Pulmonary artery endothelial cell (primary cell): ENCODE measurements around the gene NDUFA12. TPM values are rescaled to one million over a fixed set of nuclear protein-coding genes. Genes with fewer than 3 reads are reported as not detected.
"Not testable (repeated sequence)": the region's sequence is repeated elsewhere in the genome, so short reads cannot be mapped to it uniquely, and the experiment has no call there.

Experiments used
- DNase-seq: peaks from one replicate; pipeline ENCODE4 v3.0.0-alpha.2; 2011; ENCODE audit warnings: low read depth, low spot score
- total RNA-seq: library from RNA; depleted of rRNA; stranded (reverse); fragments of >200 nt; gene quantifications from 2 replicates; pipeline ENCODE4 v1.2.3, GENCODE V29; 2014

Gene NDUFA12
- 94.2 and 126 TPM in 2 replicates for total RNA-seq

DNA sequence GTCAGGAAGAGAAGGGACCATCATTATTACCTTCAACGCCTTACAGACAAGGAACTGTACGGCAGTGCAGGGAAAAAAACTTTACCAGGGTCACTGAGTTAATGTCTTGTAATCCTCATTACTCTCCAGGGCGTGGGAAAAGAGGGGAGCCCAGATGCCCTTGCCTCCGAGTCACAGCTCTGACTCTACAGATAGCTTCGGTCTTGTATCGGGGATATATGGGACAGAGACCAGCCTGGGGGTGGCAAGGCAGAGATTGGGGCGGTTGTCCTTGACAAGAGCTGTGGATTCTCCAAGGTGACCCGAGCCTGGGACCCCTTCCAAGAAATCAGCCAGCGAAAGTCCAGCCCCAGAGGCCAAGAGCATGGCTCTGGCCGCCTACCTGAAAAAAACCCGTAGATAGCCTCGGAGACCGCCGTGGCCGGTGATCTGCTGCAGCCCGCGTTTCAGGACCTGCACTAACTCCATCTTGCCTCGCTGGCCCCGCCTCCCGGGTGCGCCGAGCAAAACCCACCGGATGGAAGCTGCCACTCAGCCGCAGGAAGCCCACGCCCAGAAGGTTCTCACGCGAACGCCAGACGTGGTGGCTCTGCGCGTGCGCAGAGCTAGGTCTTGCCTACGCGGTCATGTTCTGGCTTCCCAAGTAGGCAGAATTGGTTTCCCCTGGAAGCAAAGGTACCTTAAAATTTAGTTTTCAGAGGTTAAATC is at the start of gene NDUFA12:
NDUFA12 (minus strand) TSS at position 485 of the 708 bp plus-strand sequence; CDS start at position 468, 17 bp downstream.
- DNase-seq: peak; percentile 84

- DNase-seq: no peak
Measured at GRCh38 chr12:95051241-95051640, 47.7 kb upstream of the NDUFA12 start.

GRCh38 chr12:95037906-95038305 is 34.4 kb upstream of the NDUFA12 start:
- DNase-seq: no peak

- DNase-seq: no peak
Measured at GRCh38 chr12:95034750-95035149, 31.3 kb upstream of the NDUFA12 start.

- no peak for DNase-seq
Measured at GRCh38 chr12:95022477-95022876, 19.0 kb upstream of the NDUFA12 start.

- DNase-seq: no peak
Measured at GRCh38 chr12:95017482-95017881, 14.0 kb upstream of the NDUFA12 start.

- DNase-seq: no peak
Measured at GRCh38 chr12:95016120-95016519, 12.6 kb upstream of the NDUFA12 start.

- no peak for DNase-seq
Measured at GRCh38 chr12:95014554-95014953, 11.1 kb upstream of the NDUFA12 start.

- DNase-seq: no peak
Measured at GRCh38 chr12:95006206-95006605, 2.7 kb upstream of the NDUFA12 start.

GRCh38 chr12:95004610-95005009 is 1.1 kb upstream of the NDUFA12 start:
- no peak for DNase-seq

GRCh38 chr12:95003921-95004272 is 400 bp upstream of the NDUFA12 start:
- DNase-seq: no peak

GRCh38 chr12:95002754-95003153 is 743 bp downstream of the NDUFA12 start:
- DNase-seq: no peak

- no peak for DNase-seq
Measured at GRCh38 chr12:94998326-94998725, 5.2 kb downstream of the NDUFA12 start.

DNA sequence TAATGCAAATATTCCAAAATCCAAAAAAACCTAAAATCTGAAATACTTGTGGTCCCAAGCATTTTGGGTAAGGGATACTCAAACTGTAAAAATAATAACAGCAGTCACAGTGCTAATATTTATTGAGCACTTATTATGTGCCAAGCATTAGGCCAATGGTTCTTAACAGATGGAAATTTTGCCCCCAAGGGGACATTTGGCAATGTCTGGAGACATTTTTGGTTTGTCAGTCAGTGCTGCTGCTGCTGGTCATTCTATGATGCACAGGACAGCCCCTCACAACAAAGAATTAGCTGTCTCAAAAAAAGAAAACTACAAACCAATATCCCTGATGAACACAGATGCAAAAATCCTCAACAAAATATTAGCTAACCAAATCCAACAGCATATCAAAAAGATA is 5.8 kb downstream of the NDUFA12 start:
- no peak for DNase-seq

DNA sequence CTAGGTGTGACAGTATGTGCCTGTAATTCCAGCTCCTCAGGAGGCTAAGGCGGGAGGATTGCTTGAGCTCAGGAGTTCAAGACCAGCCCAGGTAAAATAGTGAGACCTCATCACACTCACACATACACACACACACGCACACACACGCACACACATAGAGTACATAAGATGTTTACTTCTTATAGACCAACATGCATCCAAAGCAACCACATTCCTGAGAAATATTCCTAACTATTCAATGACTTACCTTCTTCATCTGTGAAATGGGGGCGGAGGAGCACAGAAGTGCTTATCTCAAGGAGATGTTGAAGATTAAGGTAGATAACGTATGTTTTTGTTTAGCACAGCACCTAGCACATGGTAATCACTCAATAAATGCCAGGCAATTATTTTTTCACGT is 6.4 kb downstream of the NDUFA12 start:
- DNase-seq: no peak

GRCh38 chr12:94994312-94994711 is 9.2 kb downstream of the NDUFA12 start:
- no peak for DNase-seq

- DNase-seq: not testable (repeated sequence)
Measured at GRCh38 chr12:94993855-94994254, 9.6 kb downstream of the NDUFA12 start.

DNA sequence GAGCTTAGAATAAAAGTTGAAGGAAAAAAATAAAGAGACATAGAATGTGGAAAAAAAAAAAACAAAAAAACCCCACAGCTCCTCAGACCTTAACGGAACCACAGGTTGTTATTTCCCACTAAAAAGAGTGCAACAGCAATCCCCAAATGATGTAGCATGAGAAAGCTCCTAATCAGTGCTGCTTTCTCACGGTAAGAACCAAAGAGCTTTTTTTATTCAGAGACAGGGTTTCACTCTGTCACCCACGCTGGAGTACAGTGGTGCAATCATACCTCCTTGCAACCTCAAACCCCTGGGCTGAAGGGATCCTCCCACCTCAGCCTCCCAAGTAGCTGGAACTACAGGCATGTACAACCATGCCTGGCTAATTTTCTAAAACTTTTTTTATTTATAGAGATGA is 13.3 kb downstream of the NDUFA12 start:
- DNase-seq: no peak

DNA sequence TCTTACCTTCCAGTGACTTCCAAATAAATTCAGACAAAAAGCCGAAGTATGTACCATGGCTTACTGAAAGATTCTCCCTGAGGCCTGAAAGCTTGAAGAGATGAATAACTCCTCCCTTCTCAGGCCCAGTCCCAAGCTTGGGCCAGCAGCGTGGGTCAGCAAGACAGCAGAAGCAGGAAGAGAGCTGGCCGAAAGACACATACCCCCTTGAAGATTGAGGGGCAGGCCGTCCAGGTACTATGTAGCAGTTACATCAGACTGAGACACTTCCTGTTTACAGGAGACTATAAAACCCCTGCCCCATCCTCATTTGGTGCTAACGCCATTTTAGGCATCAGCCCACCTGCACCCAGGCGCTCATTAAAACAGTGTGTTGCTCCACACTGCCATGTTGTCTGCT is 15.0 kb downstream of the NDUFA12 start:
- DNase-seq: no peak

DNA sequence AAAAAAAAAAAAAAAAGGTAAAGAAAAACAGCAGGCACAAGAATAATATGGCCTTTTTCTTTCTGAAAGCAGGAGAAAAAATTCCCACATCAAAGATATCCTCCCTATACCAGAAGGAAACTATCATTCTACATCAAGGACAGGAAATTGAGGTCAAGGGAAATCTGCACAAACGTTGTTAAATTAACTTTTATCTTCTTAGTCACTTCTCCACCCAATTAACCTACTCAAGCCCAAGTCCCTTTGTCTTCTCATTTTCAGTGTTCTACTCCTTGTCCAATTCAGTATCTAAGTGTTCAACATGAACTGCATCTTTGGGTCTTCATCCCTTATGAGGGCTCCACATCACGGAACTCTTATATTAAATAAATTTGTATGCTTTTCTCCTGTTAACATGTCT is 15.7 kb downstream of the NDUFA12 start:
- DNase-seq: no peak

DNA sequence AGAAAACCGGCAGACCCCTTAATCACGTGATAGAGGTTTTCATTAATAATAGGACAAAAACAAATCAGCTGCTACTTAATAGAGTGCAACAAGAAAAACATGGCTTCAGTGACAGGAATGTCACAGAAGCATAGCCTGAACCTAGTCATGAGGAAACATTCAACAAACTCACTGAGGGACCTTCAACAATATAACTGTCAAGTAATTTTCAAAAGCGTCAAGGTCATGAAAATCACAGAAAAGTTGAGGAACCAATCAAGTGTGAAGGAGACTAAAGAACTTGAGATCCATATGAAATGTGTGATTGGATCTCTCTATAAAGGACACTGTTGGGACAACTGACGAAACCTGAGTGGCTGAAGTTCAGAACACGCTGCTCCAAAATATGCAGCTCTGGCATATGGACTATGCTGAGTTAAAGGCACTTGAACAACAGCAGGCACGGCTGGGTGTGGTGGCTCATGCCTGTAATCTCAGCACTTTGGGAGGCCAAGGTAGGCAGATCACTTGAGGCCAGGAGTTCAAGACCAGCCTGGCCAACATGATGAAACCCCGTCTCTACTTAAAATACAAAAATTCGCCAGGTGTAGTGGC is 16.3 kb downstream of the NDUFA12 start:
- no peak for DNase-seq

DNA sequence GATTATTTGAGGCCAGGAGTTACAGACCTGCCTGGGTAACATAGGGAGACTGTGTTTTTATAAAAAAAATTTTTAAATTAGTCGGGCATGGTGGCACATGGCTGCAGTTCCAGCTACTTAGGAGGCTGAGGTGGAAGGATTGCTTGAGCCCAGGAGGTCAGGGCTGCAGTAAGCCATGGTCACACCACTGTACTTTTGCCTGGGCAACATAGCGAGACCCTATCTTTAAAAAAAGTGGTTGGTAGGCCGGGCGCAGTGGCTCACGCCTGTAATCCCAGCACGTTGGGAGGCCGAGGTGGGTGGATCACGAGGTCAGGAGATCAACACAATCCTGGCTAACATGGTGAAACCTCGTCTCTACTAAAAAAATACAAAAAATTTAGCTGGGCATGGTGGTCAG is 18.4 kb downstream of the NDUFA12 start:
- DNase-seq: not testable (repeated sequence)

DNA sequence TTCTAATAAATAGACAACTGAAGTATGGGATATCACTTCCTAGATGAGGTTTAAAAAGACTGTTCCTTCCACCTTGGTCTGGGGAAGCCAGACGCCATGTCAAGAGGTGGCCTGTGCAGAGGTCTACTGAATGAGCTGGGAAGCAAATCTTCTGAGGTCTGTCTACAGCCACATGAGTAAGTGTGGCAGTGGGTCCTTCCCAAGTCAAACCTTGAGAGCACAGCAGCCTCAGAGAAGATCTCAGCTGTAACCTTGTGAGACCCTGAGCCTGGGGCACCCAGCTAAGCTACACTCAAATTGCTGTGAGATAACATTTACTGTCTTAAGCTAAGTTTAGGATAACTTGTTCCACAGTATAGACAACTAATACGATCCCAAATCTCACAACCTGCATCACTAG is 20.2 kb downstream of the NDUFA12 start:
- no peak for DNase-seq
